Kidney epithelial cell (primary cell): ENCODE measurements around the gene DCAF6. TPM values are rescaled to one million over a fixed set of nuclear protein-coding genes. Genes with fewer than 3 reads are reported as not detected.

Source experiments
- DNase-seq: peaks from one replicate; pipeline ENCODE4 v3.0.0-alpha.2; 2010; ENCODE audit warnings: low read depth
- H3K27me3 ChIP-seq: 2 replicates; pipeline ENCODE4 v1.6.0; 2011; ENCODE audit warnings: low read length; ENCODE audit not compliant: control insufficient read depth, insufficient read depth
- H3K36me3 ChIP-seq: 2 replicates; pipeline ENCODE4 v1.5.1; 2011; ENCODE audit warnings: low read length; ENCODE audit not compliant: control insufficient read depth, insufficient read depth
- H3K4me3 ChIP-seq: 2 replicates; pipeline ENCODE4 v1.5.1; 2011; ENCODE audit warnings: low read depth, mild to moderate bottlenecking, control low read depth, low read length
- CTCF ChIP-seq: IDR thresholded peaks from 2 replicates; pipeline ENCODE4 v1.5.1; 2011; ENCODE audit warnings: mild to moderate bottlenecking, moderate library complexity, low read length, control low read depth, inconsistent platforms; ENCODE audit not compliant: insufficient read depth, poor library complexity, severe bottlenecking
- total RNA-seq: library from RNA; depleted of rRNA; stranded (reverse); fragments of >200 nt; gene quantifications from 2 replicates; pipeline ENCODE4 v1.2.3, GENCODE V29; 2015

Gene DCAF6
- total RNA-seq, 1 donor from 2014 or later = 27.2 TPM

GRCh38 chr1:167974698-167975097 lies 38.2 kb downstream of the DCAF6 start:
- no peak for TF ChIP-seq CTCF
- H3K4me3 ChIP-seq = no peak overlapping the region
- no peaks in the 10 kb centered on the region for H3K36me3 ChIP-seq
- no peak for DNase-seq
- no peaks in the 10 kb centered on the region for H3K27me3 ChIP-seq

- Histone ChIP-seq H3K4me3 (no peak overlapping the region), H3K27me3 (no peaks in the 10 kb centered on the region), H3K36me3 (no peaks in the 10 kb centered on the region)
- TF ChIP-seq CTCF = no peak
- no peak for DNase-seq
Observed at GRCh38 chr1:167977245-167977644, 40.8 kb downstream of the DCAF6 start.

GRCh38 chr1:167981933-167982332 lies 45.5 kb downstream of the DCAF6 start:
- Histone ChIP-seq H3K36me3 (no peaks in the 10 kb centered on the region), H3K27me3 (no peaks in the 10 kb centered on the region), H3K4me3 (no peak overlapping the region)
- DNase-seq = no peak
- no peak for TF ChIP-seq CTCF

GRCh38 chr1:167983797-167984420 lies 47.4 kb downstream of the DCAF6 start:
- DNase-seq = no peak
- no peaks in the 10 kb centered on the region for H3K36me3 ChIP-seq
- no peak overlapping the region for H3K4me3 ChIP-seq
- no peaks in the 10 kb centered on the region for H3K27me3 ChIP-seq
- no peak for TF ChIP-seq CTCF

GRCh38 chr1:167984886-167985489 lies 48.5 kb downstream of the DCAF6 start:
- H3K4me3 ChIP-seq = no peak overlapping the region
- no peak for DNase-seq
- no peak for TF ChIP-seq CTCF
- H3K36me3 ChIP-seq = no peaks in the 10 kb centered on the region
- no peaks in the 10 kb centered on the region for H3K27me3 ChIP-seq

GRCh38 chr1:167987174-167987573 lies 50.7 kb downstream of the DCAF6 start:
- DNase-seq = no peak
- no peak for TF ChIP-seq CTCF
- Histone ChIP-seq H3K27me3 (no peaks in the 10 kb centered on the region), H3K4me3 (no peak overlapping the region), H3K36me3 (no peaks in the 10 kb centered on the region)
